ENCODE data around the gene SDHA. TPM values are rescaled to one million over a fixed set of nuclear protein-coding genes. Genes with fewer than 3 reads are reported as not detected.

Gene SDHA
- total and polyA plus RNA-seq, 2 of the 8 experiments (the other 6 are each of a cell fraction or from before 2014, with no cell fraction given) = 59.7 to 87.3 TPM

DNA sequence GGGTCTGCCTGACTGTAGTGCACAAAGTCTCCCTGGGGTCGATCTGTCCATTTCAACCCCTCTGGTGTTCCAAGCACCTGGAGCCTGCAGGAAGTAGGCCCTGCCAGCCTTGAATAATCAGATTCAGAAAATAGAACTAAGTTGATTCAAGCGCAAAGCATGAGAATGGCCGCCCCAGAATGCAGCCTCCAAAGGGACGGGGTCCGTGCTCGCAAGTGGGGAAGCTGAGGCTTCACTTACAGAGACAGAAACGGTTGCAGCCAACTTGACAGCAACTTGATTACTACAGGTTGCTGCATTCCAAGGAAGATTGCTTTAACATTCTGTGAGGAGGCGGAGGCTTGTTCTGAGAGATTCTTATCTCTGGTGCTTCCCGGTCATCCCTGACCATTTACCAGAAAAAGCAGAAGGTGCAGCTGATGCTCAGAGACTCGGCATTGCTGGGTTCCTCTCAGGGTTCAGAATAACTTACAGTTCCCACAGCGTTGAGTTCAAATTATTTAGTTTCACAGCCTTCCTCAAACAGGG, 41.8 kb upstream of the SDHA start:
- H3K4ac ChIP-seq (replicated peaks; ENCODE audit: insufficient read length, low read depth, low read length) = no peak overlapping the region
- DNase-seq (ENCODE audit: low read depth in 1 of 2, low spot score in 2 of 2) = no peak
- no peak overlapping the region for H3K9ac ChIP-seq (replicated peaks in 1 of 4; ENCODE audit: extremely low read depth in 1 of 4, low read depth in 3 of 4, low read length in 3 of 4)
- no peak overlapping the region for H3K18ac ChIP-seq (ENCODE audit: extremely low read depth, low read length)
- POLR2A ChIA-PET (ENCODE audit: partially characterized antibody) = interaction anchor here (0.6 to 0.8 kb wide), 2 partner anchors 11 to 23 kb away, joined by 3 read pairs; no protein-coding TSS in a partner anchor
- WGBS, 2 experiments (ENCODE audit: extremely low coverage in 1 of 2, insufficient coverage in 1 of 2, insufficient read length in 1 of 2, insufficient replicate concordance in 2 of 2, low coverage in 1 of 2, low lambda C conversion rate in 2 of 2, missing lambda C conversion rate in 1 of 2) = 89% methylated on average over 11 of the region's 11 CpGs; no CpG with 5 or more reads in 1 of the 2 experiments
- H4K8ac ChIP-seq (ENCODE audit: extremely low read depth, insufficient read depth, low read length) = no peak overlapping the region
- no peak overlapping the region for H2BK15ac ChIP-seq (ENCODE audit: low read length)
- no peak overlapping the region for H2BK5ac ChIP-seq (ENCODE audit: low read depth, low read length)
- H2AK5ac ChIP-seq (ENCODE audit: low read depth, low read length) = no peak overlapping the region
- H3K36me3 ChIP-seq (ENCODE audit: control insufficient read depth in 2 of 4, insufficient read depth in 4 of 4, low read length in 3 of 4) = peaks cover under 1 to 28% (median 10%) of the 10 kb centered on the region in 4 experiments; a peak in 7 of 8 replicates
- CTCF ChIA-PET (ENCODE audit: partially characterized antibody) = interaction anchor here (2.3 kb wide), 1 partner anchor 12 kb away, joined by 6 read pairs; no protein-coding TSS in a partner anchor
- no peaks in the 10 kb centered on the region for H3K4me1 ChIP-seq (replicated peaks in 1 of 4; ENCODE audit: control insufficient read depth in 3 of 4, insufficient read depth in 4 of 4, low read length in 3 of 4)
- peaks cover 0 to 11% of the 10 kb centered on the region in 2 experiments for H4K20me1 ChIP-seq (replicated peaks in 1 of 2; ENCODE audit: control insufficient read depth in 1 of 2, insufficient read depth in 2 of 2, low read length in 2 of 2)
- H3K23ac ChIP-seq (ENCODE audit: insufficient read length) = no peak overlapping the region
- no peak overlapping the region for H3K27ac ChIP-seq (ENCODE audit: low read depth, low read length)
- no peak overlapping the region for H3K4me3 ChIP-seq (ENCODE audit: extremely low read depth in 1 of 4, insufficient read depth in 2 of 4, low read depth in 3 of 4, low read length in 4 of 4)
- no peaks in the 10 kb centered on the region for H3K23me2 ChIP-seq (ENCODE audit: low read depth, low read length)
- no peak overlapping the region for H2AFZ ChIP-seq (ENCODE audit: low read length)
- TF ChIP-seq GABPA (IDR thresholded peaks at IDR 0.05; ENCODE audit: borderline replicate concordance, insufficient read depth, low read length) (no peak), SRF (IDR thresholded peaks at IDR 0.05; ENCODE audit: low read depth, low read length) (no peak), EP300 (IDR thresholded peaks at IDR 0.05; ENCODE audit: borderline replicate concordance in 1 of 2, low read depth in 2 of 2, low read length in 2 of 2) (no peak), CBX8 (IDR thresholded peaks at IDR 0.05; ENCODE audit: borderline replicate concordance, low read depth, low read length) (no peak), HDAC2 (IDR thresholded peaks at IDR 0.05; ENCODE audit: borderline replicate concordance in 1 of 2, low read depth in 2 of 2, low read length in 2 of 2) (no peak), SIX5 (IDR thresholded peaks at IDR 0.05; ENCODE audit: low read depth, low read length) (no peak), BACH1 (IDR thresholded peaks at IDR 0.05; ENCODE audit: low read length) (no peak), POU5F1 (IDR thresholded peaks at IDR 0.05; ENCODE audit: low read depth, low read length) (no peak), HDAC6 (IDR thresholded peaks at IDR 0.05; ENCODE audit: low read depth, low read length) (no peak)
- no peak overlapping the region for H2BK12ac ChIP-seq (ENCODE audit: low read depth, low read length)
- no peak for FAIRE-seq
- H3K79me2 ChIP-seq (ENCODE audit: control insufficient read depth in 1 of 2, insufficient read depth in 2 of 2, low read length in 2 of 2) = no peaks in the 10 kb centered on the region
- no peak overlapping the region for H3K4me2 ChIP-seq (ENCODE audit: insufficient read depth in 1 of 2, low read depth in 2 of 2, low read length in 2 of 2)
- H4K5ac ChIP-seq (ENCODE audit: insufficient read length, low read depth, low read length) = no peak overlapping the region
- H3K27me3 ChIP-seq (replicated peaks in 1 of 4; ENCODE audit: control insufficient read depth in 3 of 4, extremely low read depth in 1 of 4, insufficient read depth in 3 of 4, low read length in 3 of 4) = no peaks in the 10 kb centered on the region; a peak in 1 of 7 replicates
- H3K79me1 ChIP-seq (ENCODE audit: low read depth, low read length) = no peaks in the 10 kb centered on the region
- no peak overlapping the region for H3K56ac ChIP-seq (replicated peaks; ENCODE audit: insufficient read length, low read depth, low read length)
- H2BK20ac ChIP-seq (ENCODE audit: low read length) = no peak overlapping the region
- no peak overlapping the region for H4K91ac ChIP-seq (replicated peaks; ENCODE audit: insufficient read length, low read length)
- no peak overlapping the region for H2BK120ac ChIP-seq (replicated peaks; ENCODE audit: low read depth, low read length)
- H3K9me3 ChIP-seq (ENCODE audit: insufficient read depth in 2 of 2, low read depth in 1 of 2, low read length in 1 of 2) = no peaks in the 10 kb centered on the region
- no peak overlapping the region for H3K14ac ChIP-seq (ENCODE audit: insufficient read length)
